ENCODE data around the gene PARP2. TPM values are rescaled to one million over a fixed set of nuclear protein-coding genes. Genes with fewer than 3 reads are reported as not detected.

PARP2 gene
- polyA plus RNA-seq, 10 donors: 26.2 to 46.7 (median 32.9) TPM

DNA sequence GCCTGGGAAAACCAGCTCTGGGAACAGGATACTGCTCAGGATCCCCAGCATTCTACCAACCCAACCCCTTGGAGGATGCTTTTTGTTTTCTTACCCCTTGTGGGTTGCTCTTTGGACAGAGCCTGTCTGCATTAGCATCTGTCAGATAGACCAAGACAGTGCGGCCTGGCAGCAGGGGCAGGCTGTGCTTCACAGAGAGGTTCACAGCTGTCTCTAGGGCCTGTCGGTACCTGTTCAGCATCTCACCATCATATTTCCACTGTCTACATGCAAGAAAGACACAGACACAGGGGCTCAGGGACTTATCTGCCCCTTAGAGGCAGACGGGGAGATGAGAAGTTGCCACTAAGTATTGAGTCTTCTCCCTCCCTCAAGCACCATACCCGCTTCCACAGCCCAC is 48.1 kb downstream of the PARP2 start:
- no peak for DNase-seq

GRCh38 chr14:20397511-20397910 is 54.1 kb downstream of the PARP2 start:
- no peak for DNase-seq

DNA sequence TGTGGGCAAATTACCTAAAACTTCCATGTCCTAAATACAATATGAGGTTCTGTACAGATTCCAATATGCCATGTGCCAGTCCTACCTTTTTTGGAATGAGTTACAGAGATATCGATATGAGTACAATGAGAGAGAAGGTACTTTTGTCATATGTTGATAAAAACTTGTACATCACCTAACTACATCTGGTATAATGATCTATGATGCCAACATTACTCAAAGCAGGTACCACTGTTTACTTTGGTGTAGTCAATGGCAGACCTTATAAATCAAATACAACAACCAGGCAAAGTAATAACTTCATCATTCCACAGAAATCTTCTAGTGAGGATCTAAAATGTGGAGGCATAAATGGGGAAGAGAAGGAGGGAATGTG is 57.1 kb downstream of the PARP2 start:
- DNase-seq: no peak

DNA sequence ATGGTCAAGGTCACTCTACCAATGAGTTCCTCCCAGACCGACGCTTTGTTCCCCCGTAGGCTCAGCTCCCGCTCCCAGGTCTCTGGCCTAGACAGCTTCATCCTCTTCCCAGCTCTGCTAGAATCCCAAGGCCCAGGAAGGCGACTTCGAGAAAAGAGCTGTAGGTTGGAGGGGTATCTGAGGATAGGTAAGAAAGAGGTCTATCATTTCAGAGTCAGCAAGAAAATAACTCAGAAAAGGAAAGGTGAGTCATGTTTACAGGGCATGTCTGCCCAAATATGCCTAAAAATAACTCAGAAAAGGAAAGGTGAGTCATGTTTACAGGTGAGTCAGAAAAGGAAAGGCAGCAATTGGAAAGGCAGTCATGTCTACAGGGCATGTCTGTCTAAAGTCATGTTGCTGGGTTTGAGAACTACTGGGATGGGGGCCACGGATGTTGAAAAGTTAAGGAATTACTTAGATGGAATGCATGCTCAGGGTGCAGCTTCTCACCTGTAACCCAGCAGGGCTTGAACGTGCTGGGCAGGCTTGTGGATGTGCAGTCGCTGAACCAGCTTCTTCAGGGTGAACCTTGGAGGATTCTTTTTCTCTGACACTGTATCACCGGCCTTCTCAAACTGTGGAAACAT is 57.6 kb downstream of the PARP2 start:
- no peak for DNase-seq

DNA sequence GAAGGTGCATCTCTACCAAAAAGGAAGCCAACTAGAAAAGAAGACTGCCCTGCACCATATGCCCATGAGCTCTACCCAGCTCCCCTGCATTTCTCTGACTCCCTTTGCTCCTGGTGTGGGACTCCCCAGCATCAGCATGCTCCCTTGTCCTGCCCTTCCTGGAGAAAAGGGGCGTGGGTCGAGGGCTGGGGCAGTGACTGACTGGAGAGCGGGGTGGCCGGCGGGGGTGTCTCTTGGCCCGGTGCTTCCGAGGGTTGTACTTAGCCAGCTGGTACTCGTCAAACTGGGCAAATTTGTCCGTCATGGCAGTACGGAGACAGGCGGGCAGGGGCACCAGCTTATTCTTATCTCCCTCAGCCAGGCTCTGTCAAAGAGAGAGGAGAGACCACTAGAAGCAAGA is 60.1 kb downstream of the PARP2 start:
- no peak for DNase-seq

Other genes with a start within 250 kb of the PARP2 start
- under 1 TPM in 7 of 10 donors, not detected in 3; 0.03 to 0.12 (median 0.05) TPM for gene OR4K17, start 232.9 kb upstream of the PARP2 start, polyA plus RNA-seq (ENCODE audit: insufficient read length in 10 of 10)
- not detected for gene OR4N5, start 204.8 kb upstream of the PARP2 start, polyA plus RNA-seq (ENCODE audit: insufficient read length in 10 of 10)
- not detected for gene OR11G2, start 152.7 kb upstream of the PARP2 start, polyA plus RNA-seq (ENCODE audit: insufficient read length in 10 of 10)
- gene OR11H6, start 119.9 kb upstream of the PARP2 start, polyA plus RNA-seq (ENCODE audit: insufficient read length in 10 of 10): not detected
- gene OR11H7, start 114.7 kb upstream of the PARP2 start, polyA plus RNA-seq (ENCODE audit: insufficient read length in 10 of 10): under 1 TPM in 5 of 10 donors, not detected in 5; 0.13 to 0.68 (median 0.30) TPM
- not detected for gene OR11H4, start 104.3 kb upstream of the PARP2 start, polyA plus RNA-seq (ENCODE audit: insufficient read length in 10 of 10)
- 10 to 100 TPM; 10.2 to 14.8 (median 12.5) TPM for gene TTC5, start 37.7 kb upstream of the PARP2 start, polyA plus RNA-seq (ENCODE audit: insufficient read length in 10 of 10)
- gene CCNB1IP1, start 10.4 kb upstream of the PARP2 start, polyA plus RNA-seq (ENCODE audit: insufficient read length in 10 of 10): 10 to 100 TPM; 49.0 to 76.0 (median 65.6) TPM
- 10 to 100 TPM; 12.0 to 22.2 (median 15.6) TPM for gene TEP1, start 69.9 kb downstream of the PARP2 start, polyA plus RNA-seq (ENCODE audit: insufficient read length in 10 of 10)
- 1 to 10 TPM in 5 of 10 donors, under 1 TPM in 5; 0.41 to 1.8 (median 0.97) TPM for gene KLHL33, start 92.5 kb downstream of the PARP2 start, polyA plus RNA-seq (ENCODE audit: insufficient read length in 10 of 10)
- 10 to 100 TPM; 24.8 to 50.0 (median 32.4) TPM for gene OSGEP, start 111.2 kb downstream of the PARP2 start, polyA plus RNA-seq (ENCODE audit: insufficient read length in 10 of 10)
- 100 to 1,000 TPM; 136 to 200 (median 160) TPM for gene APEX1, start 111.6 kb downstream of the PARP2 start, polyA plus RNA-seq (ENCODE audit: insufficient read length in 10 of 10)
- 10 to 100 TPM; 15.7 to 31.4 (median 19.8) TPM for gene PIP4P1, start 117.8 kb downstream of the PARP2 start, polyA plus RNA-seq (ENCODE audit: insufficient read length in 10 of 10)
- gene PNP, start 125.8 kb downstream of the PARP2 start, polyA plus RNA-seq (ENCODE audit: insufficient read length in 10 of 10): 10 to 100 TPM in 8 of 10 donors, 1 to 10 TPM in 2; 8.7 to 17.2 (median 11.9) TPM
- under 1 TPM in 2 of 10 donors, not detected in 8; 0.18 to 0.21 TPM for gene RNASE10, start 161.9 kb downstream of the PARP2 start, polyA plus RNA-seq (ENCODE audit: insufficient read length in 10 of 10)
- gene RNASE9, start 217.4 kb downstream of the PARP2 start, polyA plus RNA-seq (ENCODE audit: insufficient read length in 10 of 10): not detected
- not detected for gene RNASE11, start 244.4 kb downstream of the PARP2 start, polyA plus RNA-seq (ENCODE audit: insufficient read length in 10 of 10)
- gene RNASE12, start 247.7 kb downstream of the PARP2 start, polyA plus RNA-seq (ENCODE audit: insufficient read length in 10 of 10): not detected

Data from muscle of back (tissue), 11 donors.